Astrocyte of the cerebellum (primary cell): ENCODE measurements around the gene USH1C.

Experiments
- DNase-seq: peaks from one replicate; pipeline ENCODE4 v3.0.0-alpha.2; 2011; ENCODE audit warnings: low read depth
- H3K4me3 ChIP-seq: 2 replicates; pipeline ENCODE4 v1.5.1; 2011; ENCODE audit warnings: mild to moderate bottlenecking, low read depth, low read length, moderate library complexity
- in situ Hi-C: cut with HindIII; loops from 2 replicates; pipeline ENCODE4 v1.10.0; 2017; ENCODE audit warnings: low sequenced_read_pairs
- TF ChIP-seq, protein P1 (sequence below): IDR thresholded peaks from 2 replicates; pipeline ENCODE4 v1.5.1; 2012; ENCODE audit warnings: low read length, low read depth, moderate library complexity, mild to moderate bottlenecking; ENCODE audit errors: missing control alignments

Gene USH1C

DNA sequence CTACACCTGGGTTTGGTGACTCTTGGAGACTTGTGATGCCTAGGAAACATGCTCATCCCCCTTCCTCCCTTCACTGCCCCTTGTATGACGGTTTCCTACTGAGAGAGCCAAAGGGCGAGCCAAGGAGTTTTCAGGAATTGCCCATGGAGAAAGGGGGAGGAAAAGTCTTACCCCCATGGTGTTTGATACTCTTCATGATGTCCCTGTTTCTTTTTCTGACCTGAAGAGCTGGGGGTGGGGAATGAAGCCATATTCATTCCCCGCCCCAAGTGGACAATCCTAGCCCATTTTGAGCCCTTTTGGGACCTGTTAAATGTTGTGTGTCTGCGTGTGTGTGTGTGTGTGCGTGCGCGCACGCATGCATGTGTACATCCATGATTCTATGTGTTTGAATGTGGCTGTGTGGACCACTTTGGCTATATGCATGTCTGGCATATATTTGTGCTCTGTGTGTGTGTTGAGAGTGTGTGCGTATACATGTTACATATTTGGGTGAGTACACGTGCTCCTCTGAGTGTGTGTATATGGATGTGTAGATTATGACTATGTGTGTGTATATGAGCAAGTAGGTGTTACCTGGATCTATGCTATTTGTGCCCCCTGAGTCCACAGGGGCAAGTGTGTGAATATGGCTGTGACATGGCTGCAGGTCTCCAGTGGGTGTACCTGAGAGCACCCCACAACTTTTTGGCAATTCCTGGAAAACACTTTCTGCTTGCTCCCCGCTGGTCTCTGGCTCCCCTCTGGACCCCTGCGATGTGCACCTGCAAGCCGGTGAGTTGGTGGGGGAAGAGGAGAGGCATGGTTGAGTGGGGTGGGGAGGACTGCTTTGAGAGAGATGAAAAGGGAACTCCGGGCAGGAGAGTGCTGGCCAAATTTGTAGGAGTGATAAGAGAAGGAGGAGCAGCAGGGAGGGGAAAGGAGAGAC lies 27.5 kb upstream of the USH1C start:
- in situ Hi-C loops = no loop called here
- no peak overlapping the region for H3K4me3 ChIP-seq
- TF ChIP-seq, protein P1, sequence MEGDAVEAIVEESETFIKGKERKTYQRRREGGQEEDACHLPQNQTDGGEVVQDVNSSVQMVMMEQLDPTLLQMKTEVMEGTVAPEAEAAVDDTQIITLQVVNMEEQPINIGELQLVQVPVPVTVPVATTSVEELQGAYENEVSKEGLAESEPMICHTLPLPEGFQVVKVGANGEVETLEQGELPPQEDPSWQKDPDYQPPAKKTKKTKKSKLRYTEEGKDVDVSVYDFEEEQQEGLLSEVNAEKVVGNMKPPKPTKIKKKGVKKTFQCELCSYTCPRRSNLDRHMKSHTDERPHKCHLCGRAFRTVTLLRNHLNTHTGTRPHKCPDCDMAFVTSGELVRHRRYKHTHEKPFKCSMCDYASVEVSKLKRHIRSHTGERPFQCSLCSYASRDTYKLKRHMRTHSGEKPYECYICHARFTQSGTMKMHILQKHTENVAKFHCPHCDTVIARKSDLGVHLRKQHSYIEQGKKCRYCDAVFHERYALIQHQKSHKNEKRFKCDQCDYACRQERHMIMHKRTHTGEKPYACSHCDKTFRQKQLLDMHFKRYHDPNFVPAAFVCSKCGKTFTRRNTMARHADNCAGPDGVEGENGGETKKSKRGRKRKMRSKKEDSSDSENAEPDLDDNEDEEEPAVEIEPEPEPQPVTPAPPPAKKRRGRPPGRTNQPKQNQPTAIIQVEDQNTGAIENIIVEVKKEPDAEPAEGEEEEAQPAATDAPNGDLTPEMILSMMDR = no peak
- no peak for DNase-seq

DNA sequence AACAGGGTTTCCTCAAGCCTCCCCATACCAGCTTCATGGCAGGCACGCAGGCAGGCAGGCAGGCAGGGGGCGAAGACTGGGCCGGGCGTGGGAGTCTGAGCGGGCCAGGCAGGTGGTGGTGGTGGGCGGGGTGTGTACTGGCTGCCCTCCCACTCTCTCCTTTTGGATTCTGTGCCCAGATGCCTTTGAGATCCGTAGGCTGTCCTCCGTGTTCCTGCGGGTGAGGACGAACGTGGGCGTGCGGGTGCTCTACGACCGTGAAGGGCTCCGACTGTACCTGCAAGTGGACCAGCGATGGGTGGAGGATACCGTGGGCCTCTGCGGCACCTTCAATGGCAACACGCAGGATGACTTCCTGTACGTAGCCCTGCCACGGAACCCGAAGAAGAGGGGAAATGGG lies 25.8 kb upstream of the USH1C start:
- DNase-seq = no peak
- in situ Hi-C loops = no loop called here
- no peak overlapping the region for H3K4me3 ChIP-seq
- TF ChIP-seq, protein P1 = no peak

DNA sequence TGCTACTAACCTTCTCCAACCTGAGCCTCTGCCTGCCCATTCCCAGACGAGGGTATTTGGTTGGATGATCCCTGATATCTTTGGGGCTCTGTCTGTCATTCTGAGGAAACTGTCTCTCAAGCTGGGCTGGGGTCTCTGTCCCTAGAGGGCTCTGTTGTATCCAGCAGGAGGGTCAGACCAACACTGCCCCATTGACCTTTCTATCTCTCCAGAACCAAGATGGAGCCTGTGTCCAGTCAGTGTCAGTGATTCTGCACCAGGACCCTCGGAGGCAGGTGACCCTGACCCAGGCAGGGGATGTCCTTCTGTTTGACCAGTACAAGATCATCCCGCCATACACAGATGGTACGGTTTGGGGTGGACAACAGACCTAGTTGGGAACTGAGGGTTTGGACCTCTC lies 24.7 kb upstream of the USH1C start:
- no peak for DNase-seq
- H3K4me3 ChIP-seq = no peak overlapping the region
- TF ChIP-seq, protein P1 = no peak
- in situ Hi-C loops = no loop called here

DNA sequence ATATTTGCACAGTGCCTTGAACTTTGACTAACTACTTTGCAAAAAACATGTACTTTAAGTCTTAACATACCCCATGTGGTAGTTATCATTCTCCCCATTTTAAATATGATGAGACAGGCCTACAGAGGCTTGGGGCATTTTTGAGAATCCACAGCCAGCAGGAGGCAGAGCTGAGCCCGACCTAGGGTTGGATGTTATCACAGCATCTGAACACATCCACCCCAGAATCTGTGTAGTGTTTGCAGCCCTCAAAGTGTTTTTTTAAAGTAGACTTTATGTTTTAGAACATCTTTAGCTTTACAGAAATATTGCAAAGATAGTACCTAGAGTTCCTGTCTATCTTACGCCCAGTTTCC lies 20.4 kb upstream of the USH1C start:
- DNase-seq = no peak
- TF ChIP-seq, protein P1 = peak; percentile 36
- in situ Hi-C loops = no loop called here
- no peak overlapping the region for H3K4me3 ChIP-seq

DNA sequence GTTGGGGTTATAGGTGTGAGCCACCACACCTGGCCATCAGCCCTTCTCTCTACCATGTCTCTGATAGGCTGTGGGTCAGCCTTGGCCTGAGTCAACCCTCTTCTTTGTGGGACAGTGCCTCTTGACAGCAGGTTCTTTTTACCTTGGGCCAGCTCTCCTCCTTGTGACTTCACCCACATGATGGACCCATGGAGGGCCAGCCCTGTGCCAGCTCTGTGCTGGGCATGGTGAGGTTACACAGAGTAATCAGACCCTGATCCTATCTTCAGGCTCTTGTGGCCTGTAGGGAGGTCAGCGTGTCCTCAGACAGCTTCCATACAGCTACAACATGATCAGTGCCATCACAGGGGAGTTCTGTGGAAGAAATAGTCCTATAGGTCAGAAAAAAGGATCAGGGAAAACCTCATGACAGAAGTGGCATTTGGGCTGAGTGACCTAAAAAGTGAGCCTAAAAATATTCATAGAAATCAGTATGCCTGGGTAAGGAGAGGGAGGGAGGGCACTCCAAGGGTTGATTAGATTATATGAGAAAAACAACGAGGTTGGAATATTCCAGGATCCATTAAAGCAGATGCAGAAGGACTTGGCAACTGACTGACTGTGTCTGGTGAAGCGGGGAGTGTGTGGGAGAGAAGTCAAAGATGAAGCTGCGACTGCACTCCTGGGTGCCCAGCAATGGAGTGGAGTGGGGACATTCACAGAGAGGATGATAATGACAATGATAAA lies 19.9 kb upstream of the USH1C start:
- DNase-seq = no peak
- no peak overlapping the region for H3K4me3 ChIP-seq
- TF ChIP-seq, protein P1 = no peak
- in situ Hi-C loops = no loop called here

DNA sequence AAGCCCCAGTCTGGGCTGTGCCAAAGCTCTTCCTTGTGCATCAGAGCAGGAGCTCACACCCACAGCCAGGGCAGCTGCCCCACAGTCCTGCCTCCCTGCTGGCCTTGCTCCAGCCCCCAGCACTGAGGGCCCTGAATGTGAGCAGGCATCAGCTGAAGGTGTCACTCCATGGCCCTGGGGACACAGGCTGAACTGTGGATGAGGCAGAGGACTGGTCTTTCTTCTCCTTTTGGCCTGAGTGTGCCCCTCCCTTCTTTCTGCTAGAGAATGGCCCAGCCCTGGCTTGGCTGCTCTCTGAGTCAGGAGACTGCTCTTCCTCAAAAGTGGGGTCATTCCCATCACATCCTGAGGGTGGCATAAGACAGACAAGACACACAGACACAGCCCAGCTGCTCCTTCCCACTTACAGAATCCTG lies 19.0 kb upstream of the USH1C start:
- no peak for DNase-seq
- TF ChIP-seq, protein P1 = no peak
- H3K4me3 ChIP-seq = no peak overlapping the region
- in situ Hi-C loops = no loop called here
